Loucy (cell line): Measurements from ENCODE around the gene AGTR1.

Experiments used
- EZH2phosphoT487 ChIP-seq: fragments of 200-600 bp; IDR thresholded peaks from 2 replicates; pipeline ENCODE4 v1.6.1; 2018; ENCODE audit warnings: antibody characterized with exemption, mild to moderate bottlenecking, moderate library complexity, borderline replicate concordance
- TF ChIP-seq, protein P1 (sequence below): fragments of 200-600 bp; sonication (generic); conservative IDR thresholded peaks from 2 replicates; pipeline ENCODE4 v1.5.1; 2014; ENCODE audit warnings: mild to moderate bottlenecking, antibody characterized with exemption, low read length

DNA sequence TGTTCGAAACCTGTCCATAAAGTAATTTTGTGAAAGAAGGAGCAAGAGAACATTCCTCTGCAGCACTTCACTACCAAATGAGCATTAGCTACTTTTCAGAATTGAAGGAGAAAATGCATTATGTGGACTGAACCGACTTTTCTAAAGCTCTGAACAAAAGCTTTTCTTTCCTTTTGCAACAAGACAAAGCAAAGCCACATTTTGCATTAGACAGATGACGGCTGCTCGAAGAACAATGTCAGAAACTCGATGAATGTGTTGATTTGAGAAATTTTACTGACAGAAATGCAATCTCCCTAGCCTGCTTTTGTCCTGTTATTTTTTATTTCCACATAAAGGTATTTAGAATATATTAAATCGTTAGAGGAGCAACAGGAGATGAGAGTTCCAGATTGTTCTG is 44.4 kb downstream of the AGTR1 start:
- TF ChIP-seq, protein P1, sequence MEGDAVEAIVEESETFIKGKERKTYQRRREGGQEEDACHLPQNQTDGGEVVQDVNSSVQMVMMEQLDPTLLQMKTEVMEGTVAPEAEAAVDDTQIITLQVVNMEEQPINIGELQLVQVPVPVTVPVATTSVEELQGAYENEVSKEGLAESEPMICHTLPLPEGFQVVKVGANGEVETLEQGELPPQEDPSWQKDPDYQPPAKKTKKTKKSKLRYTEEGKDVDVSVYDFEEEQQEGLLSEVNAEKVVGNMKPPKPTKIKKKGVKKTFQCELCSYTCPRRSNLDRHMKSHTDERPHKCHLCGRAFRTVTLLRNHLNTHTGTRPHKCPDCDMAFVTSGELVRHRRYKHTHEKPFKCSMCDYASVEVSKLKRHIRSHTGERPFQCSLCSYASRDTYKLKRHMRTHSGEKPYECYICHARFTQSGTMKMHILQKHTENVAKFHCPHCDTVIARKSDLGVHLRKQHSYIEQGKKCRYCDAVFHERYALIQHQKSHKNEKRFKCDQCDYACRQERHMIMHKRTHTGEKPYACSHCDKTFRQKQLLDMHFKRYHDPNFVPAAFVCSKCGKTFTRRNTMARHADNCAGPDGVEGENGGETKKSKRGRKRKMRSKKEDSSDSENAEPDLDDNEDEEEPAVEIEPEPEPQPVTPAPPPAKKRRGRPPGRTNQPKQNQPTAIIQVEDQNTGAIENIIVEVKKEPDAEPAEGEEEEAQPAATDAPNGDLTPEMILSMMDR = no peak
- no peak for TF ChIP-seq EZH2phosphoT487
